Esophagus squamous epithelium (tissue), 5 donors: ENCODE data around the gene HOGA1. TPM values are rescaled to one million over a fixed set of nuclear protein-coding genes. Genes with fewer than 3 reads are reported as not detected.

ENCODE experiments used
- DNase-seq: peaks from one replicate; lab custom pipeline; 2025; lab: John Stamatoyannopoulos, UW
- H3K27ac ChIP-seq, 4 donors: fragments of 200-600 bp; sonication (generic); one replicate each; pipeline ENCODE4 v1.5.1; 2016 to 2019; ENCODE audit warnings: mild to moderate bottlenecking in 1 of 4
- H3K27me3 ChIP-seq, 4 donors: fragments of 200-600 bp; sonication (generic); 1 replicate in 3 of 4; 2 replicates in 1 of 4; pipeline versions ENCODE4 v1.5.1 to v1.6.0; 2017 to 2021; ENCODE audit warnings: antibody characterized with exemption in 1 of 4
- H3K36me3 ChIP-seq, 3 donors: fragments of 200-600 bp; sonication (generic); one replicate each; pipeline ENCODE4 v1.5.1; 2016 to 2019
- H3K4me1 ChIP-seq, 3 donors: fragments of 200-600 bp; sonication (generic); one replicate each; pipeline ENCODE4 v1.5.1; 2017 to 2019
- H3K4me3 ChIP-seq, 4 donors: fragments of 200-600 bp; sonication (generic); 1 replicate in 3 of 4; 2 replicates in 1 of 4; pipeline ENCODE4 v1.5.1; 2016 to 2019; ENCODE audit warnings: mild to moderate bottlenecking in 2 of 4, moderate library complexity in 1 of 4
- H3K9me3 ChIP-seq, 3 donors: fragments of 200-600 bp; sonication (generic); one replicate each; pipeline ENCODE4 v1.5.1; 2016 to 2019
- CTCF ChIP-seq, 6 experiments: fragments of 450-650 bp in 4 of 6; fragments of 200-600 bp in 2 of 6; sonication (generic) in 2 of 6; IDR thresholded peaks; one replicate each; pipeline ENCODE4 v1.5.1; 2016 to 2019; ENCODE audit warnings: antibody characterized with exemption in 6 of 6, mild to moderate bottlenecking in 4 of 6, moderate library complexity in 4 of 6
- POLR2A ChIP-seq, 4 donors: fragments of 450-650 bp; IDR thresholded peaks; one replicate each; pipeline ENCODE4 v1.6.1; 2017; ENCODE audit warnings: antibody characterized with exemption in 4 of 4, mild to moderate bottlenecking in 4 of 4, moderate library complexity in 3 of 4
- WGBS, 2 donors: methylation state at CpG; one replicate each; pipeline ENCODE4 v1.1.5; 2018; 5-methylcytosine and 5-hydroxymethylcytosine counted together
- intact Hi-C: fragments of 100-400 bp; cut with DNase I; formaldehyde crosslinking; loops from one replicate; pipeline ENCODE4 v1.15.0; 2022
- total RNA-seq, 4 donors: library from RNA; depleted of rRNA; stranded (reverse); fragments of >200 nt; gene quantifications; one replicate each; pipeline ENCODE4 v1.1.0, GENCODE V29; 2016
- donor health status: DM: yes; HTN: yes; CAD: no.

The HOGA1 gene
- total RNA-seq, 4 donors from 2014 or later, result 0.62 to 1.1 (median 1.1) TPM

DNA sequence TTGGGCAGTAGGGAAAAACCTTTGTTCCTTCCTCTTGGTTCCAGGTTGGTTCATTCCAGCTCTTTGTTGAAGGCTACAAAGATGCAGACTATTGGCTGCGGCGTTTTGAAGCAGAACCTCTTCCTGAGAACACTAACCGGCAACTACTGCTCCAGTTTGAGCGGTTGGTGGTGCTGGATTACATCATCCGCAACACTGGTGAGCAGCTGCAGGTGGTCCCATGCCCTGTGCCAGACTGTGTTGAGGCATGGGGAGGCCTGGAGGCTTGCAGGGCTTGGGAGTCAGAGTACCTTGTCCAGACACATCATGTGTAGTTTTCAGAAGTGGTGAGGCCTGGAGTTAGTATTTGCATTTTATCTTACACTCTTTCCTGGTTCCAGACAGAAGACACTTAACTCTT is 72.6 kb downstream of the HOGA1 start:
- TF ChIP-seq POLR2A (IDR thresholded peaks at IDR 0.05) (no peak), CTCF (IDR thresholded peaks at IDR 0.05) (no peak)
- DNase-seq, result no peak
- Histone ChIP-seq H3K27me3 (no peaks in the 10 kb centered on the region), H3K36me3 (peaks cover 17 to 92% (median 19%) of the 10 kb centered on the region in 3 donors), H3K4me3 (no peak overlapping the region), H3K27ac (no peak overlapping the region), H3K9me3 (no peaks in the 10 kb centered on the region), H3K4me1 (peaks cover 0 to 7% (median 0%) of the 10 kb centered on the region in 3 donors)
- WGBS, 2 donors, result 63 to 90% methylated on average over 3 to 5 of the region's 5 CpGs
- intact Hi-C loops, result no loop called here

- intact Hi-C loops, result no loop called here
- no peak overlapping the region for H3K27ac ChIP-seq
- H3K36me3 ChIP-seq, result peaks cover 18 to 92% (median 20%) of the 10 kb centered on the region in 3 donors
- no peaks in the 10 kb centered on the region for H3K9me3 ChIP-seq
- H3K27me3 ChIP-seq, result no peaks in the 10 kb centered on the region
- no peak overlapping the region for H3K4me3 ChIP-seq
- H3K4me1 ChIP-seq, result no peaks in the 10 kb centered on the region
- no peak for TF ChIP-seq CTCF (IDR thresholded peaks at IDR 0.05)
- no peak for TF ChIP-seq POLR2A (IDR thresholded peaks at IDR 0.05)
- 71 to 90% methylated on average over 1 of the region's 1 CpG for WGBS, 2 donors
- DNase-seq, result no peak
Measured at GRCh38 chr10:97659589-97659988, 75.4 kb downstream of the HOGA1 start.

Other genes with a start within 250 kb of the HOGA1 start
- 10 to 100 TPM; 16.6 to 29.4 (median 20.3) TPM for gene FRAT2, start 249.7 kb upstream of the HOGA1 start, total RNA-seq
- 10 to 100 TPM; 14.9 to 33.4 (median 23.9) TPM for gene RRP12, start 183.0 kb upstream of the HOGA1 start, total RNA-seq
- gene PGAM1, start 158.2 kb upstream of the HOGA1 start, total RNA-seq, result 100 to 1,000 TPM; 310 to 700 (median 514) TPM
- 10 to 100 TPM; 12.4 to 44.8 (median 24.7) TPM for gene EXOSC1, start 138.4 kb upstream of the HOGA1 start, total RNA-seq
- 10 to 100 TPM; 17.0 to 36.9 (median 28.2) TPM for gene ZDHHC16, start 138.2 kb upstream of the HOGA1 start, total RNA-seq
- 10 to 100 TPM; 57.7 to 93.3 (median 65.1) TPM for gene MMS19, start 86.0 kb upstream of the HOGA1 start, total RNA-seq
- gene UBTD1, start 85.5 kb upstream of the HOGA1 start, total RNA-seq, result 1 to 10 TPM; 4.3 to 8.5 (median 5.8) TPM
- under 1 TPM in 1 of 4 donors, not detected in 3; 0.79 TPM for gene ANKRD2, start 11.6 kb upstream of the HOGA1 start, total RNA-seq
- gene C10orf62, start 5.3 kb downstream of the HOGA1 start, total RNA-seq, result not detected
- 1 to 10 TPM in 2 of 4 donors, under 1 TPM in 2; 0.34 to 3.6 (median 1.2) TPM for gene MORN4, start 49.1 kb downstream of the HOGA1 start, total RNA-seq
- gene PI4K2A, start 56.3 kb downstream of the HOGA1 start, total RNA-seq, result 10 to 100 TPM; 14.0 to 29.3 (median 19.6) TPM
- 10 to 100 TPM in 3 of 4 donors, 1 to 10 TPM in 1; 7.7 to 21.7 (median 15.4) TPM for gene AVPI1, start 102.9 kb downstream of the HOGA1 start, total RNA-seq
- 10 to 100 TPM in 2 of 4 donors, 1 to 10 TPM in 2; 4.0 to 20.5 (median 12.3) TPM for gene MARVELD1, start 129.3 kb downstream of the HOGA1 start, total RNA-seq
- gene ZFYVE27, start 152.7 kb downstream of the HOGA1 start, total RNA-seq, result 10 to 100 TPM; 10.1 to 16.0 (median 13.4) TPM
- gene SFRP5, start 187.6 kb downstream of the HOGA1 start, total RNA-seq, result 1 to 10 TPM in 1 of 4 donors, under 1 TPM in 2, not detected in 1; 0.44 to 2.7 (median 0.70) TPM